Upper lobe of left lung (tissue), 6 donors: ENCODE measurements around the gene CD34. TPM values are rescaled to one million over a fixed set of nuclear protein-coding genes. Genes with fewer than 3 reads are reported as not detected.

Source experiments
- ATAC-seq, 2 donors: fragments of 200-7000 bp; cut with Tn5 transposase; one replicate each; pipeline ENCODE4 v1.9.1; 2022; ENCODE audit warnings: mild to moderate bottlenecking in 2 of 2, moderate library complexity in 2 of 2; ENCODE audit not compliant: low FRiP score in 2 of 2
- DNase-seq, 2 donors: peaks; one replicate each; pipeline ENCODE4 v3.0.0-alpha.2; 2019 to 2020
- H3K27ac ChIP-seq, 4 donors: fragments of 200-600 bp; sonication (generic); one replicate each; pipeline ENCODE4 v1.5.1; 2016 to 2019
- H3K27me3 ChIP-seq, 4 donors: fragments of 200-600 bp; sonication (generic); one replicate each; pipeline ENCODE4 v1.5.1; 2017 to 2019
- H3K36me3 ChIP-seq, 4 donors: fragments of 200-600 bp; sonication (generic); one replicate each; pipeline ENCODE4 v1.5.1; 2016 to 2019
- H3K4me1 ChIP-seq, 4 donors: fragments of 200-600 bp; sonication (generic); one replicate each; pipeline ENCODE4 v1.5.1; 2018 to 2019
- H3K4me3 ChIP-seq, 4 donors: fragments of 200-600 bp; sonication (generic); one replicate each; pipeline ENCODE4 v1.5.1; 2017 to 2019; ENCODE audit warnings: mild to moderate bottlenecking in 2 of 4, moderate library complexity in 1 of 4
- H3K9me3 ChIP-seq, 4 donors: fragments of 200-600 bp; sonication (generic); one replicate each; pipeline ENCODE4 v1.5.1; 2018 to 2019
- EP300 ChIP-seq, 4 donors: sonication (generic); formaldehyde crosslinking; IDR thresholded peaks; one replicate each; pipeline ENCODE4 v1.5.1; 2017; ENCODE audit warnings: antibody characterized with exemption in 4 of 4, control low read depth in 2 of 4
- POLR2A ChIP-seq, 4 donors: fragments of 450-650 bp; IDR thresholded peaks; one replicate each; pipeline ENCODE4 v1.5.1; 2016 to 2017; ENCODE audit warnings: antibody characterized with exemption in 4 of 4, mild to moderate bottlenecking in 2 of 4
- POLR2AphosphoS5 ChIP-seq, 2 donors: sonication (generic); formaldehyde crosslinking; IDR thresholded peaks; one replicate each; pipeline ENCODE4 v1.5.1; 2017; ENCODE audit warnings: antibody characterized with exemption in 2 of 2
- WGBS, 2 donors: methylation state at CpG; one replicate each; pipeline ENCODE4 v1.1.5; 2017 to 2018; 5-methylcytosine and 5-hydroxymethylcytosine counted together
- total RNA-seq, 6 donors: library from RNA; depleted of rRNA in 4 of 6; stranded (reverse); fragments of >200 nt in 4 of 6; gene quantifications; one replicate each; pipeline versions ENCODE4 v1.1.0 to v1.2.1, GENCODE V29; 2016 to 2021
- TF ChIP-seq, protein P1 (sequence below), 6 experiments: fragments of 450-650 bp in 4 of 6; fragments of 200-600 bp in 2 of 6; sonication (generic) in 2 of 6; IDR thresholded peaks; one replicate each; pipeline ENCODE4 v1.5.1; 2016 to 2019; ENCODE audit warnings: antibody characterized with exemption in 6 of 6
- donor health status: DM: no; HTN: no; CAD: no; lungs with moderate emphysema.
- donor health status: DM: no; HTN: yes; CAD: no; lungs with severe emphysema.

CD34 gene
- total RNA-seq, 6 donors from 2014 or later, result 8.8 to 78.2 (median 22.4) TPM

- H3K27me3 ChIP-seq, result no peaks in the 10 kb centered on the region
- H3K27ac ChIP-seq, result peak overlapping the region; percentile 45 to 71 (median 54)
- no peaks in the 10 kb centered on the region for H3K36me3 ChIP-seq
- TF ChIP-seq EP300 (IDR thresholded peaks at IDR 0.05), result no peak
- TF ChIP-seq, protein P1, sequence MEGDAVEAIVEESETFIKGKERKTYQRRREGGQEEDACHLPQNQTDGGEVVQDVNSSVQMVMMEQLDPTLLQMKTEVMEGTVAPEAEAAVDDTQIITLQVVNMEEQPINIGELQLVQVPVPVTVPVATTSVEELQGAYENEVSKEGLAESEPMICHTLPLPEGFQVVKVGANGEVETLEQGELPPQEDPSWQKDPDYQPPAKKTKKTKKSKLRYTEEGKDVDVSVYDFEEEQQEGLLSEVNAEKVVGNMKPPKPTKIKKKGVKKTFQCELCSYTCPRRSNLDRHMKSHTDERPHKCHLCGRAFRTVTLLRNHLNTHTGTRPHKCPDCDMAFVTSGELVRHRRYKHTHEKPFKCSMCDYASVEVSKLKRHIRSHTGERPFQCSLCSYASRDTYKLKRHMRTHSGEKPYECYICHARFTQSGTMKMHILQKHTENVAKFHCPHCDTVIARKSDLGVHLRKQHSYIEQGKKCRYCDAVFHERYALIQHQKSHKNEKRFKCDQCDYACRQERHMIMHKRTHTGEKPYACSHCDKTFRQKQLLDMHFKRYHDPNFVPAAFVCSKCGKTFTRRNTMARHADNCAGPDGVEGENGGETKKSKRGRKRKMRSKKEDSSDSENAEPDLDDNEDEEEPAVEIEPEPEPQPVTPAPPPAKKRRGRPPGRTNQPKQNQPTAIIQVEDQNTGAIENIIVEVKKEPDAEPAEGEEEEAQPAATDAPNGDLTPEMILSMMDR (IDR thresholded peaks at IDR 0.05), result no peak
- no peak for TF ChIP-seq POLR2A (IDR thresholded peaks at IDR 0.05)
- TF ChIP-seq POLR2AphosphoS5 (IDR thresholded peaks at IDR 0.05), result no peak
- H3K9me3 ChIP-seq, result no peaks in the 10 kb centered on the region
- peak overlapping the region; percentile 38 to 55 (median 50) for H3K4me3 ChIP-seq
- DNase-seq (no peak), ATAC-seq (no peak)
- peaks cover 25 to 34% (median 28%) of the 10 kb centered on the region in 4 donors for H3K4me1 ChIP-seq
- WGBS, 2 donors, result 48 to 63% methylated on average over 9 to 23 of the region's 24 CpGs
These were observed 47.6 kb upstream of the CD34 start for GRCh38 chr1:207958376-207959139.

- Histone ChIP-seq H3K4me3 (no peak overlapping the region), H3K27ac (no peak overlapping the region), H3K9me3 (no peaks in the 10 kb centered on the region), H3K36me3 (no peaks in the 10 kb centered on the region), H3K27me3 (no peaks in the 10 kb centered on the region), H3K4me1 (peaks cover 13 to 23% (median 17%) of the 10 kb centered on the region in 4 donors)
- ATAC-seq, result no peak
- WGBS, 2 donors, result 81 to 89% methylated on average over 4 of the region's 4 CpGs
- no peak for DNase-seq
- TF ChIP-seq, protein P1 (IDR thresholded peaks at IDR 0.05), result no peak
- TF ChIP-seq POLR2AphosphoS5 (IDR thresholded peaks at IDR 0.05) (no peak), EP300 (IDR thresholded peaks at IDR 0.05) (no peak), POLR2A (IDR thresholded peaks at IDR 0.05) (no peak)
These were observed 46.1 kb upstream of the CD34 start for GRCh38 chr1:207956986-207957385.

DNA sequence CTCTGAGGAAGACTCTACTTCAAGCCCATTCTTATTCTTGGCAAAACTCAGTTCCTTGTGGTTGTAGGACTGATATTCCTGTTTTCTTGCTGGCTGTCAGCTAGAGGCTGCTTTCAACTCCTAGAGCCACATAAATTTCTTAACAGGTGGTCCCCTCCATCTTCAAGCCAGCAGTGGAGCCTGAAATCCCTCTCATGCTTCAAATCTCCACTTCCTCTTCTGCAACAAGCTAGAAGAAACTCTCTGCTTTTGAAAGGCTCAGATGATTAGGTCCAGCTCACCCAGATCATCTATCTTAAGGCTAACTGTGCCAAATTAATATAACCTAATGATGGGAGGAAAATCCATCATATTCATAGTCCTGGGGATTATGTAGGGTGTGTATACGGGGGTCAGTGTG is 43.2 kb upstream of the CD34 start:
- peaks cover 8 to 14% (median 11%) of the 10 kb centered on the region in 4 donors for H3K4me1 ChIP-seq
- no peaks in the 10 kb centered on the region for H3K9me3 ChIP-seq
- no peak overlapping the region for H3K27ac ChIP-seq
- DNase-seq (no peak), ATAC-seq (no peak)
- H3K27me3 ChIP-seq, result no peaks in the 10 kb centered on the region
- no peaks in the 10 kb centered on the region for H3K36me3 ChIP-seq
- TF ChIP-seq POLR2A (IDR thresholded peaks at IDR 0.05) (no peak), POLR2AphosphoS5 (IDR thresholded peaks at IDR 0.05) (no peak), EP300 (IDR thresholded peaks at IDR 0.05) (no peak)
- TF ChIP-seq, protein P1 (IDR thresholded peaks at IDR 0.05), result no peak
- no peak overlapping the region for H3K4me3 ChIP-seq
- WGBS, 2 donors, result 93 to 97% methylated on average over 1 of the region's 1 CpG

DNA sequence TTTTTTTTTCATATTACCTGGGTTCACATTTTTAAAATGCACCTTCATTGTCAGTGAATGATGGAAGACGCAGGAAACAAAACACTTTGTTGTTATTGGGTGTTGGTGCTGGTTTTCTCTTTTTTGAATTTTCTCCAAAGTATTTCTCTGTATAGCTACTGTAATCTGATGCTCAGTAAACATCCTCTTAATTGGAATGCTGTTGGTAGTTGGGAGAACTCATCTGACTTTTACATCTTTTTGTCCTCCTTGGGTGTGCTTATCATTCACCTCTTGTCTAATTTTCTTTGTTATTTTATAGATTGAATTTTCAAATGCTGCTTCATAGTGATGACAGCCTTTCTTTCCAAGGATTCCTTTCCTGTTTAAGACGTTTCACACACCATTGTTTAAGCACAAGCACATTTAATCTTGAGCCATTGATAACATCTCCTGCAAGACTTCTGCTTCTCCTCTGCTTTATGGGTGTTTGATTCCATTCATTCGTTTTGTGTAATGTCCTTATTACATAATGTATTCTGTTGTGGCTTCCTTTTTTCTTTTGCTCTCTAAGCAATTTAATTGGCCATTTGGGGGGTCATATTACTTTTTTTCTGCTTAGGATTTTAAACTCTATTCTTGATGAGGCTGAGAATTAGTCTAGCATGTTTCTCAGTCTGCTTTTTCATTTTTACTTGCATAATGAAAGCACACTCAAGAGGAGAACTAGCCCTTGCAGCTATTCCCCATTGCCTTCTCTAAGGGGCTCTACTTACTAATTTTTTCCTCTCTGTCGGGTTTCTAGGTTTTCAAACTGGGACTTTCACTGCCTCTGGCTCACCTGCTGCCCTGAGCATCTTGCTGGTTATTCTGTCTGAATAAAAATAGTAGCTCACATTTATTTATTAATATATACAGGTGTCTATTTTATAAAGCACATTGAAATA is 42.0 kb upstream of the CD34 start:
- Histone ChIP-seq H3K9me3 (no peaks in the 10 kb centered on the region), H3K4me3 (no peak overlapping the region), H3K27ac (no peak overlapping the region), H3K27me3 (no peaks in the 10 kb centered on the region), H3K36me3 (no peaks in the 10 kb centered on the region), H3K4me1 (peaks cover 0 to 11% (median 7%) of the 10 kb centered on the region in 4 donors)
- DNase-seq (no peak), ATAC-seq (no peak)
- TF ChIP-seq POLR2AphosphoS5 (IDR thresholded peaks at IDR 0.05), result no peak
- no peak for TF ChIP-seq EP300 (IDR thresholded peaks at IDR 0.05)
- TF ChIP-seq POLR2A (IDR thresholded peaks at IDR 0.05), result no peak
- TF ChIP-seq, protein P1 (IDR thresholded peaks at IDR 0.05), result no peak
- WGBS, 2 donors, result 34 to 46% methylated on average over 4 of the region's 4 CpGs
